GM12878 (cell line): ENCODE measurements around the gene MAGI1. TPM values are rescaled to one million over a fixed set of nuclear protein-coding genes. Genes with fewer than 3 reads are reported as not detected.

ENCODE experiments used
- ATAC-seq: fragments of 200-7000 bp; cut with Tn5 transposase; 3 replicates; pipeline ENCODE4 v1.9.1; 2020; ENCODE audit warnings: mild to moderate bottlenecking, moderate library complexity
- BruUV-seq: library from RNA; stranded (reverse); fragments of 400-500 nt; replicated peaks from 2 replicates; lab custom pipeline; 2021; lab: Mats Ljungman, UMichigan
- CTCF ChIA-PET: fragments of 300-600 bp; sonication (Branson Sonifier 250); formaldehyde crosslinking; extraction: SDS; loops from one replicate; lab custom pipeline; 2021; ENCODE audit warnings: inconsistent platforms; lab: Yijun Ruan, JAX
- POLR2A ChIA-PET: fragments of 350-600 bp; formaldehyde crosslinking; extraction: SDS; loops from one replicate; lab custom pipeline; 2021; ENCODE audit warnings: inconsistent platforms; lab: Charles Lee
- RAD21 ChIA-PET: fragments of 300-600 bp; sonication (Branson Sonifier 250); formaldehyde crosslinking; loops from one replicate; lab custom pipeline; 2023; ENCODE audit warnings: antibody characterized with exemption; ENCODE audit not compliant: unreplicated experiment; lab: Charles Lee
- SMC1A ChIA-PET: fragments of 300-600 bp; sonication (Branson Sonifier 250); formaldehyde crosslinking; loops from one replicate; lab custom pipeline; 2023; ENCODE audit not compliant: unreplicated experiment, uncharacterized antibody; lab: Charles Lee
- DNase-seq: peaks from one replicate; pipeline ENCODE4 v3.0.0-alpha.2; 2011; ENCODE audit warnings: low read depth, low spot score
- FAIRE-seq: peaks from 3 replicates; lab custom pipeline; 2011; peaks lifted over from hg19 to GRCh38; lab: Jason Lieb, UNC
- H2AFZ ChIP-seq: 2 replicates; pipeline ENCODE4 v1.6.0; 2011; ENCODE audit warnings: low read depth, low read length, control low read depth; ENCODE audit not compliant: control insufficient read depth
- H3K27ac ChIP-seq: 2 replicates; pipeline ENCODE4 v1.5.1; 2011; ENCODE audit warnings: control low read depth; ENCODE audit not compliant: control insufficient read depth, insufficient read depth
- H3K27me3 ChIP-seq, 2 experiments: replicated peaks in 1 of 2; 2 replicates each; pipeline versions ENCODE4 v1.6.0 to v1.6.1; 2011; ENCODE audit warnings: low read length in 1 of 2; ENCODE audit not compliant: control insufficient read depth in 2 of 2, insufficient read depth in 2 of 2
- H3K36me3 ChIP-seq, 2 experiments: 2 replicates each; pipeline ENCODE4 v1.5.1; 2011; ENCODE audit warnings: low read length in 1 of 2; ENCODE audit not compliant: control insufficient read depth in 2 of 2, insufficient read depth in 2 of 2
- H3K4me1 ChIP-seq: 2 replicates; pipeline ENCODE4 v1.6.1; 2011; ENCODE audit warnings: mild to moderate bottlenecking, low read length, moderate library complexity, mixed read lengths; ENCODE audit not compliant: control insufficient read depth, insufficient read depth
- H3K4me2 ChIP-seq: 2 replicates; pipeline ENCODE4 v1.6.0; 2011; ENCODE audit warnings: control low read depth; ENCODE audit not compliant: control insufficient read depth, insufficient read depth
- H3K4me3 ChIP-seq: fragments of 200-600 bp; sonication (generic); 2 replicates; pipeline ENCODE4 v1.5.1; 2016
- H3K79me2 ChIP-seq: 2 replicates; pipeline ENCODE4 v1.6.0; 2011; ENCODE audit warnings: low read length; ENCODE audit not compliant: control insufficient read depth, insufficient read depth
- H3K9ac ChIP-seq: 2 replicates; pipeline ENCODE4 v1.8.0; 2011; ENCODE audit warnings: low read length, control low read depth, mixed read lengths; ENCODE audit not compliant: control insufficient read depth, insufficient read depth
- H3K9me3 ChIP-seq: replicated peaks from 3 replicates; pipeline ENCODE4 v1.5.1; 2011; ENCODE audit warnings: mild to moderate bottlenecking, low read length; ENCODE audit not compliant: control insufficient read depth, insufficient read depth
- H4K20me1 ChIP-seq: 2 replicates; pipeline ENCODE4 v1.6.0; 2011; ENCODE audit not compliant: control insufficient read depth, insufficient read depth
- KAT2A ChIP-seq: conservative IDR thresholded peaks from 2 replicates; pipeline ENCODE4 v1.6.1; 2011; ENCODE audit warnings: low read depth, low read length; ENCODE audit not compliant: control insufficient read depth
- MTA2 ChIP-seq: fragments of 450-650 bp; IDR thresholded peaks from 2 replicates; pipeline ENCODE4 v1.6.1; 2016; ENCODE audit warnings: low read depth, mild to moderate bottlenecking, moderate library complexity
- PAX8 ChIP-seq: fragments of 450-650 bp; IDR thresholded peaks from 2 replicates; pipeline ENCODE4 v1.6.1; 2017; ENCODE audit warnings: mild to moderate bottlenecking, moderate library complexity
- SPI1 ChIP-seq: IDR thresholded peaks from 2 replicates; pipeline ENCODE4 v1.6.1; 2011; ENCODE audit warnings: low read depth, mild to moderate bottlenecking, low read length, moderate library complexity, borderline replicate concordance; ENCODE audit not compliant: insufficient read depth
- TAF1 ChIP-seq: IDR thresholded peaks from 2 replicates; pipeline ENCODE4 v1.6.1; 2011; ENCODE audit warnings: mild to moderate bottlenecking, low read depth, low read length, borderline replicate concordance
- ZNF217 ChIP-seq: fragments of 450-650 bp; IDR thresholded peaks from 2 replicates; pipeline ENCODE4 v1.6.1; 2017; ENCODE audit warnings: antibody characterized with exemption, mild to moderate bottlenecking
- ZNF24 ChIP-seq: fragments of 450-650 bp; IDR thresholded peaks from 2 replicates; pipeline ENCODE4 v1.6.1; 2017; ENCODE audit warnings: antibody characterized with exemption, mild to moderate bottlenecking
- ZNF384 ChIP-seq: IDR thresholded peaks from 2 replicates; pipeline ENCODE4 v1.6.1; 2012; ENCODE audit warnings: low read depth, mild to moderate bottlenecking, low read length, improper control_type of control experiment, borderline replicate concordance
- whole genome bisulfite sequencing: methylation state at CpG from one replicate; pipeline ENCODE4 v1.1.6; 2016; ENCODE audit warnings: low lambda C conversion rate; ENCODE audit not compliant: insufficient replicate concordance, insufficient coverage; ENCODE audit errors: missing lambda C conversion rate; 5-methylcytosine and 5-hydroxymethylcytosine counted together
- in situ Hi-C: fragments of 300-500 bp; cut with MboI; formaldehyde crosslinking; loops from 9 replicates; pipeline ENCODE4 v1.14.3; 2018; ENCODE audit warnings: mixed read lengths
- intact Hi-C: fragments of 100-400 bp; cut with micrococcal nuclease; formaldehyde crosslinking; loops from one replicate; pipeline ENCODE4 v1.14.2; 2022; ENCODE audit not compliant: unreplicated experiment
- polyA plus RNA-seq, 11 experiments: library from polyadenylated mRNA; depleted of rRNA in 4 of 11; unstranded in 6 of 11; stranded (reverse) in 5 of 11; fragments of >200 nt; fragmentation: Nextera tagmentation in 4 of 11; fragmentation: Illumina TruSeq in 1 of 11; extraction: Ambion mirVana in 4 of 11; extraction: Trizol in 1 of 11; gene quantifications; 1 replicate in 1 of 11; 2 replicates in 10 of 11; pipeline versions ENCODE4 v1.2.1 to v1.2.3, GENCODE V29; 2011 to 2016; ENCODE audit warnings: inconsistent platforms in 2 of 11, missing spikeins in 2 of 11, low read depth in 1 of 11
- total RNA-seq, 4 experiments: library from RNA; depleted of rRNA in 3 of 4; stranded (reverse); fragments of >200 nt in 3 of 4; fragmentation: Illumina TruSeq in 1 of 4; extraction: Trizol in 1 of 4; gene quantifications; 2 replicates each; pipeline versions ENCODE4 v1.2.1 to v1.2.3, GENCODE V29; 2013 to 2021

Gene MAGI1
- total and polyA plus RNA-seq, 10 of the 15 experiments (the other 5 are each of a cell fraction or from before 2014, with no cell fraction given): 0.02 to 3.3 (median 0.29) TPM; not detected in 1

- no peaks in the 10 kb centered on the region for H3K36me3 ChIP-seq
- POLR2A ChIA-PET: no interaction called here
- TF ChIP-seq ZNF384 (no peak), KAT2A (no peak), ZNF217 (no peak), TAF1 (no peak)
- in situ Hi-C loops: no loop called here
- CTCF ChIA-PET: no interaction called here
- H3K27me3 ChIP-seq: no peaks in the 10 kb centered on the region
- RAD21 ChIA-PET: no interaction called here
- FAIRE-seq: no peak
- H3K79me2 ChIP-seq: no peaks in the 10 kb centered on the region
- no peak overlapping the region for H3K4me2 ChIP-seq
- no peak overlapping the region for H2AFZ ChIP-seq
- SMC1A ChIA-PET: no interaction called here
- 30% methylated on average over 2 of the region's 2 CpGs for whole genome bisulfite sequencing
- H3K27ac ChIP-seq: no peak overlapping the region
- ATAC-seq: no peak
- H3K9ac ChIP-seq: no peak overlapping the region
- intact Hi-C loops: no loop called here
- H3K4me3 ChIP-seq: no peak overlapping the region
- H3K9me3 ChIP-seq: no peaks in the 10 kb centered on the region
- no peaks in the 10 kb centered on the region for H4K20me1 ChIP-seq
- H3K4me1 ChIP-seq: no peaks in the 10 kb centered on the region
- DNase-seq: no peak
- no TSS peak for BruUV-seq
These were observed 546.5 kb downstream of the MAGI1 start for GRCh38 chr3:65492249-65492648.

GRCh38 chr3:65490114-65490513 lies 548.6 kb downstream of the MAGI1 start:
- Histone ChIP-seq H3K79me2 (no peaks in the 10 kb centered on the region), H2AFZ (no peak overlapping the region), H3K4me1 (no peaks in the 10 kb centered on the region), H3K4me2 (no peak overlapping the region), H3K36me3 (no peaks in the 10 kb centered on the region), H3K9ac (no peak overlapping the region), H4K20me1 (no peaks in the 10 kb centered on the region), H3K27ac (no peak overlapping the region), H3K27me3 (no peaks in the 10 kb centered on the region), H3K4me3 (no peak overlapping the region), H3K9me3 (no peaks in the 10 kb centered on the region)
- no peak for ATAC-seq
- ChIA-PET POLR2A (no interaction called here), CTCF (no interaction called here), RAD21 (no interaction called here), SMC1A (no interaction called here)
- FAIRE-seq: no peak
- WGBS: 85% methylated on average over 3 of the region's 3 CpGs
- TF ChIP-seq SPI1 (no peak), PAX8 (no peak), MTA2 (no peak), ZNF24 (no peak)
- intact Hi-C loops: no loop called here
- in situ Hi-C loops: no loop called here
- BruUV-seq: no TSS peak
- DNase-seq: no peak
